Activated CD4-positive, alpha-beta memory T cell treated with anti-CD3 and anti-CD28 coated beads for 36 hours (primary cell): Measurements from ENCODE around the gene F11R. TPM values are rescaled to one million over a fixed set of nuclear protein-coding genes. Genes with fewer than 3 reads are reported as not detected.
A peak's percentile ranks its signal among the peaks of the same experiment; 100 is the strongest.

Experiments
- CTCF ChIA-PET: fragments of 350-600 bp; sonication (Branson Sonifier 250); formaldehyde crosslinking; loops from one replicate; lab custom pipeline; 2021; ENCODE audit warnings: antibody characterized with exemption, inconsistent platforms; lab: Charles Lee
- POLR2A ChIA-PET: fragments of 350-600 bp; sonication (Branson Sonifier 250); formaldehyde crosslinking; loops from one replicate; lab custom pipeline; 2021; ENCODE audit warnings: antibody characterized with exemption; lab: Charles Lee
- DNase-seq: peaks from one replicate; pipeline ENCODE4 v3.0.0-alpha.2; 2020
- H3K27ac Mint-ChIP-seq: one replicate; pipeline ENCODE4 v1.8.0; 2021; ENCODE audit warnings: mixed read lengths
- H3K27me3 Mint-ChIP-seq: one replicate; pipeline ENCODE4 v1.8.0; 2021; ENCODE audit warnings: mixed read lengths
- H3K36me3 Mint-ChIP-seq: one replicate; pipeline ENCODE4 v1.8.0; 2021; ENCODE audit warnings: mixed read lengths
- H3K4me1 Mint-ChIP-seq: one replicate; pipeline ENCODE4 v1.8.0; 2021; ENCODE audit warnings: low read depth, mixed read lengths
- H3K4me3 Mint-ChIP-seq: one replicate; pipeline ENCODE4 v1.8.0; 2021; ENCODE audit warnings: mild to moderate bottlenecking, mixed read lengths
- H3K9me3 Mint-ChIP-seq: one replicate; pipeline ENCODE4 v1.8.0; 2021; ENCODE audit warnings: mixed read lengths
- intact Hi-C: fragments of 100-400 bp; cut with micrococcal nuclease; formaldehyde crosslinking; loops from one replicate; pipeline ENCODE4 v1.15.1; 2023
- total RNA-seq, 2 experiments: library from RNA; stranded (reverse); gene quantifications; one replicate each; pipeline ENCODE4 v1.2.3, GENCODE V29; 2021

Gene F11R
- total RNA-seq, 2 experiments from 2014 or later = 21.3 to 25.3 TPM

DNA sequence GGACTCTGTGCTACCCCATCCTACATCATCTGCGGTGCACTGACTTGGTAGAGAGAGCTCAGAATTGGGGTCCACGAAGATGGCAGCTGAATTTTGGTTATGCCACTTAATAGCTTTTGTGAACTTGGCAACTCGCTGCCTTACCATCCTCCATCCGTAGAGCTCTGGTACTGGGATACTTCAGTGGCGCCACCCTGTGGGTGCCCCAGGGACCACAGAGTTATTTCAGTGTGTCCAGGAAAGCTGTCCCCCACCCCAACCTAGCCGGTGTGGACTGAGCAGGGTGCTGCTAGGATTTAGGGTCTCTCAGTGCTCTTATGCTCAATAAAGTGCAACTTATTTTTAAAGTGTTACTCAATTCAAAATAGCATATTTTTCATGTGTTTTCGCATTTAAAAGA, 33.9 kb upstream of the F11R start:
- ChIA-PET CTCF (interaction anchor here (0.9 to 1.1 kb wide), 3 partner anchors 9 to 16 kb away, joined by 3 to 5 read pairs (median 4); partner anchors contain the start of gene USF1), POLR2A (interaction anchor here (1.7 kb wide), 1 partner anchor 9 kb away, joined by 10 read pairs; the partner anchor contains the start of gene USF1)
- Mint-ChIP-seq H3K27ac (no peak overlapping the region), H3K27me3 (no peaks in the 10 kb centered on the region), H3K9me3 (no peaks in the 10 kb centered on the region), H3K4me3 (no peak overlapping the region), H3K4me1 (peaks cover 13% of the 10 kb centered on the region), H3K36me3 (peaks cover 56% of the 10 kb centered on the region)
- DNase-seq = no peak
- intact Hi-C loops = no loop called here

DNA sequence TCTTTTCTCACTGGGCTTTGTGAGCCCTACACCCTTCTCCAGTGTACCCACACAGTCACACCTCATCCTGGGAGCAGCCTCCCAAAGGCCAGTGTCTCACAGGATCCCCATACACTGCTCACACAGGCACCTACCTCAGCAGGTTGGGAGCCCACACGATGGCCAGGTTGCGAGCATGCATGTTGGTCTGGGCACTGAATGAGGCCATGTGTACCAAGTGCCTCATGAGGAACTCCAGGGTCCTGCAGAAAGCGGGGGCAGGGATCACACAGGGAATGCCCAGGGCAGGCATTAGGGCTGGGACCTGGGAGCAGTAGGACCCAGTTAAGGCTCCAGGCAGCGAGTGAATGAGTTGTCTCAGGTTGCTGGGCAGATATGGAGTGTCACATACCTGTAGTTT, 33.3 kb upstream of the F11R start:
- Mint-ChIP-seq H3K36me3 (peaks cover 55% of the 10 kb centered on the region), H3K9me3 (no peaks in the 10 kb centered on the region)

GRCh38 chr1:161052899-161053298, 31.9 kb upstream of the F11R start:
- Mint-ChIP-seq H3K36me3 (peaks cover 62% of the 10 kb centered on the region), H3K27me3 (no peaks in the 10 kb centered on the region), H3K9me3 (no peaks in the 10 kb centered on the region), H3K4me1 (peaks cover 6% of the 10 kb centered on the region), H3K27ac (peak overlapping the region; percentile 42), H3K4me3 (no peak overlapping the region)
- intact Hi-C loops = no loop called here
- CTCF ChIA-PET = interaction anchor here (0.6 kb wide), 1 partner anchor 16 kb away, joined by 3 read pairs; no protein-coding TSS in a partner anchor
- no peak for DNase-seq
- POLR2A ChIA-PET = no interaction called here

More for the DNA sequence above, 33.3 kb upstream of the F11R start:
- H3K27me3 Mint-ChIP-seq = no peaks in the 10 kb centered on the region
- H3K4me3 Mint-ChIP-seq = no peak overlapping the region
- intact Hi-C loops = no loop called here
- POLR2A ChIA-PET = interaction anchor here (1.7 kb wide), 1 partner anchor 8 kb away, joined by 10 read pairs; the partner anchor contains the start of gene USF1
- peaks cover 7% of the 10 kb centered on the region for H3K4me1 Mint-ChIP-seq
- no peak overlapping the region for H3K27ac Mint-ChIP-seq
- CTCF ChIA-PET = interaction anchor here (0.9 to 1.1 kb wide), 3 partner anchors 9 to 16 kb away, joined by 3 to 5 read pairs (median 4); partner anchors contain the start of gene USF1
- no peak for DNase-seq

DNA sequence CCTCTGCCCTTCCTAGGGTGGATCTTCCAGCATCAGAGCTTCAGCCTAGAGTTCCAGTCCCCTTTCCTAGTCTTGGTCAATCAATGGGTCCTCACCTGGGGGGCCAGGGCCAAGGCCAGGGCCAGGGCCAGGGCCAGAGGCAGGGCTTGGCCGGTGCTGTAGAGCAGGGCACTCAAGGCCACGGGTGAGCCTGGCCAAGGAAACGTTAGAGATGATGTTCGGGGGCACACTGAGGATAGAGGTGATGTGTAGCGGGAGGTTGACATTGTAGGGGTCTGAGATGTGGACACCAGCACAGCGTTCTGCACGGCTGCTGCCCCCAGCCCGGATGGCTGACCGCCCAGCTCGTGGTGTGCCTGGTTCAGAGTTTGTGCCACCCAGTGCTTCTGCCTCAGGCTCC, 30.3 kb upstream of the F11R start:
- intact Hi-C loops = no loop called here
- Mint-ChIP-seq H3K27ac (no peak overlapping the region), H3K4me3 (no peak overlapping the region), H3K4me1 (peaks cover 9% of the 10 kb centered on the region), H3K27me3 (no peaks in the 10 kb centered on the region), H3K36me3 (peaks cover 62% of the 10 kb centered on the region), H3K9me3 (no peaks in the 10 kb centered on the region)
- POLR2A ChIA-PET = interaction anchor here (1.2 kb wide), 1 partner anchor 18 kb away, joined by 4 read pairs; the partner anchor contains the start of gene ARHGAP30
- CTCF ChIA-PET = interaction anchor here (1.4 to 1.6 kb wide), 2 partner anchors 10 to 18 kb away, joined by 3 to 4 read pairs; no protein-coding TSS in a partner anchor
- no peak for DNase-seq

- Mint-ChIP-seq H3K27ac (peak overlapping the region; percentile 2), H3K4me3 (no peak overlapping the region), H3K27me3 (no peaks in the 10 kb centered on the region), H3K36me3 (peaks cover 62% of the 10 kb centered on the region), H3K4me1 (peaks cover 17% of the 10 kb centered on the region), H3K9me3 (no peaks in the 10 kb centered on the region)
- DNase-seq = no peak
- CTCF ChIA-PET = no interaction called here
- intact Hi-C loops = loop anchor here (10.0 kb wide), 1 partner anchor 54 kb away; no protein-coding TSS in a partner anchor
- POLR2A ChIA-PET = interaction anchor here (5.4 kb wide), 1 partner anchor 20 kb away, joined by 39 read pairs; the partner anchor contains the start of gene ARHGAP30
These were observed 28.2 kb upstream of the F11R start for GRCh38 chr1:161048949-161049722.

- intact Hi-C loops = loop anchor here (10.0 kb wide), 1 partner anchor 53 kb away; no protein-coding TSS in a partner anchor
- Mint-ChIP-seq H3K9me3 (no peaks in the 10 kb centered on the region), H3K4me3 (no peak overlapping the region), H3K27ac (peak overlapping the region; percentile 59), H3K27me3 (no peaks in the 10 kb centered on the region), H3K4me1 (peaks cover 21% of the 10 kb centered on the region), H3K36me3 (peaks cover 55% of the 10 kb centered on the region)
- ChIA-PET POLR2A (interaction anchor here (0.6 to 5.4 kb wide), 3 partner anchors 10 to 21 kb away, joined by 3 to 39 read pairs (median 7); partner anchors contain the start of gene ARHGAP30), CTCF (interaction anchor here (0.9 to 11.2 kb wide), 4 partner anchors 12 to 51 kb away, joined by 4 to 153 read pairs (median 14); partner anchors contain the start of genes ARHGAP30 and KLHDC9)
- DNase-seq = no peak
These were observed 26.8 kb upstream of the F11R start for GRCh38 chr1:161047436-161048420.

GRCh38 chr1:161046605-161047228, 25.8 kb upstream of the F11R start:
- no peaks in the 10 kb centered on the region for H3K27me3 Mint-ChIP-seq
- intact Hi-C loops = loop anchor here (1.0 to 10.0 kb wide), 3 partner anchors 22 to 52 kb away; no protein-coding TSS in a partner anchor
- CTCF ChIA-PET = interaction anchor here (0.9 to 11.2 kb wide), 6 partner anchors 13 to 58 kb away, joined by 3 to 153 read pairs (median 8); partner anchors contain the start of genes ARHGAP30 and KLHDC9

GRCh38 chr1:161045736-161046604, 25.0 kb upstream of the F11R start, which contains the start of gene USF1:
TSS of gene USF1 (minus strand) at chr1:161045977. CDS start at chr1:161043275, 2,702 bp downstream.
- Mint-ChIP-seq H3K27me3 (no peaks in the 10 kb centered on the region), H3K4me1 (peaks cover 29% of the 10 kb centered on the region), H3K9me3 (no peaks in the 10 kb centered on the region), H3K27ac (peak within 1 kb of the TSS; percentile 96), H3K36me3 (peaks cover 56% of the 10 kb centered on the region), H3K4me3 (peak within 1 kb of the TSS; percentile 90)
- ChIA-PET CTCF (interaction anchor here (1.0 to 11.2 kb wide), 10 partner anchors 9 to 59 kb away, joined by 3 to 153 read pairs (median 8); partner anchors contain the start of genes ARHGAP30, F11R and KLHDC9), POLR2A (interaction anchor here (0.6 to 5.4 kb wide), 25 partner anchors 8 to 399 kb away, joined by 3 to 39 read pairs (median 4); partner anchors contain the start of genes ARHGAP30, F11R, KLHDC9 and NIT1)
- intact Hi-C loops = loop anchor here (1.0 to 10.0 kb wide), 6 partner anchors 22 to 86 kb away; partner anchors contain the start of gene DEDD
- DNase-seq = peak; percentile 96

More at GRCh38 chr1:161046605-161047228, 25.8 kb upstream of the F11R start:
- DNase-seq = no peak
- POLR2A ChIA-PET = interaction anchor here (0.6 to 5.4 kb wide), 16 partner anchors 8 to 400 kb away, joined by 3 to 39 read pairs (median 6); partner anchors contain the start of genes ARHGAP30, F11R, KLHDC9 and NIT1
- Mint-ChIP-seq H3K4me1 (peaks cover 27% of the 10 kb centered on the region), H3K27ac (peak overlapping the region; percentile 96), H3K4me3 (peak overlapping the region; percentile 90), H3K9me3 (no peaks in the 10 kb centered on the region), H3K36me3 (peaks cover 53% of the 10 kb centered on the region)

- peak overlapping the region; percentile 90 for H3K4me3 Mint-ChIP-seq
- intact Hi-C loops = loop anchor here (1.0 to 10.0 kb wide), 4 partner anchors 50 to 87 kb away; partner anchors contain the start of gene DEDD
- H3K9me3 Mint-ChIP-seq = no peaks in the 10 kb centered on the region
- ChIA-PET POLR2A (interaction anchor here (0.6 to 5.4 kb wide), 21 partner anchors 7 to 398 kb away, joined by 3 to 39 read pairs (median 6); partner anchors contain the start of genes ARHGAP30, F11R, KLHDC9 and NIT1), CTCF (interaction anchor here (1.0 to 11.2 kb wide), 11 partner anchors 10 to 67 kb away, joined by 3 to 153 read pairs (median 8); partner anchors contain the start of genes ARHGAP30, F11R and KLHDC9)
- H3K27me3 Mint-ChIP-seq = no peaks in the 10 kb centered on the region
- H3K4me1 Mint-ChIP-seq = peaks cover 29% of the 10 kb centered on the region
- peak; percentile 73 for DNase-seq
- H3K27ac Mint-ChIP-seq = peak overlapping the region; percentile 96
- peaks cover 54% of the 10 kb centered on the region for H3K36me3 Mint-ChIP-seq
These were observed 24.2 kb upstream of the F11R start for GRCh38 chr1:161044908-161045735.
